ENCODE measurements around the gene GSTM3.
"Not testable (repeated sequence)": the region's sequence is repeated elsewhere in the genome, so short reads cannot be mapped to it uniquely, and the experiment has no call there.

GSTM3 gene

GRCh38 chr1:109773900-109774485 lies 33.2 kb upstream of the GSTM3 start:
- no peak for DNase-seq

- no peak for DNase-seq
Observed at GRCh38 chr1:109773203-109773899, 32.5 kb upstream of the GSTM3 start.

GRCh38 chr1:109772658-109773202 lies 31.9 kb upstream of the GSTM3 start:
- DNase-seq = no peak

- no peak for DNase-seq
Observed at GRCh38 chr1:109771712-109772657, 31.1 kb upstream of the GSTM3 start.

GRCh38 chr1:109770331-109771095 lies 29.7 kb upstream of the GSTM3 start:
- no peak for DNase-seq

- no peak for DNase-seq
Observed at GRCh38 chr1:109769330-109770078, 28.7 kb upstream of the GSTM3 start.

GRCh38 chr1:109768820-109769219 lies 28.0 kb upstream of the GSTM3 start:
- no peak for DNase-seq

- DNase-seq = no peak
Observed at GRCh38 chr1:109768335-109768650, 27.5 kb upstream of the GSTM3 start.

- DNase-seq = no peak
Observed at GRCh38 chr1:109767637-109768334, 26.9 kb upstream of the GSTM3 start.

GRCh38 chr1:109766991-109767636 lies 26.3 kb upstream of the GSTM3 start:
- not testable (repeated sequence) for DNase-seq

- DNase-seq = no peak
Observed at GRCh38 chr1:109765896-109766615, 25.2 kb upstream of the GSTM3 start.

- no peak for DNase-seq
Observed at GRCh38 chr1:109765483-109765815, 24.6 kb upstream of the GSTM3 start.

GRCh38 chr1:109764561-109765482 lies 24.0 kb upstream of the GSTM3 start:
- DNase-seq = no peak

- DNase-seq = no peak
Observed at GRCh38 chr1:109763646-109764415, 23.0 kb upstream of the GSTM3 start, which contains the start of gene EPS8L3. EPS8L3 (minus strand) TSS chr1:109763923; CDS start chr1:109761749, 2,174 bp downstream.

GRCh38 chr1:109762821-109763645 lies 22.2 kb upstream of the GSTM3 start:
- DNase-seq = no peak

- no peak for DNase-seq
Observed at GRCh38 chr1:109762039-109762585, 21.3 kb upstream of the GSTM3 start.
